Astrocyte (in vitro differentiated cells and primary cell): ENCODE results near the gene LMO7. TPM values are rescaled to one million over a fixed set of nuclear protein-coding genes. Genes with fewer than 3 reads are reported as not detected.
A peak's percentile ranks its signal among the peaks of the same experiment; 100 is the strongest.

ENCODE experiments used
- DNase-seq: peaks from one replicate; pipeline ENCODE4 v3.0.0-alpha.2; 2010; ENCODE audit warnings: low read depth
- FAIRE-seq: peaks from 2 replicates; lab custom pipeline; 2011; peaks lifted over from hg19 to GRCh38; lab: Jason Lieb, UNC
- H2AFZ ChIP-seq: 2 replicates; pipeline ENCODE4 v1.6.0; 2012; ENCODE audit warnings: low read depth, low read length, inconsistent platforms
- H3K27ac ChIP-seq: 2 replicates; pipeline ENCODE4 v1.5.1; 2011; ENCODE audit warnings: low read depth, low read length, inconsistent platforms
- H3K27me3 ChIP-seq: 2 replicates; pipeline ENCODE4 v1.6.0; 2011; ENCODE audit warnings: low read length, inconsistent platforms; ENCODE audit not compliant: insufficient read depth
- H3K36me3 ChIP-seq: 2 replicates; pipeline ENCODE4 v1.5.1; 2011; ENCODE audit warnings: low read length, inconsistent platforms; ENCODE audit not compliant: insufficient read depth
- H3K4me1 ChIP-seq: 2 replicates; pipeline ENCODE4 v1.5.1; 2011; ENCODE audit warnings: low read length, inconsistent platforms; ENCODE audit not compliant: insufficient read depth
- H3K4me2 ChIP-seq: 2 replicates; pipeline ENCODE4 v1.6.0; 2012; ENCODE audit warnings: low read length, inconsistent platforms
- H3K4me3 ChIP-seq: 2 replicates; pipeline ENCODE4 v1.5.1; 2011; ENCODE audit warnings: low read depth, mild to moderate bottlenecking, low read length, inconsistent platforms; ENCODE audit not compliant: insufficient read depth
- H3K79me2 ChIP-seq: 2 replicates; pipeline ENCODE4 v1.6.0; 2012; ENCODE audit warnings: mild to moderate bottlenecking, low read length, inconsistent platforms; ENCODE audit not compliant: insufficient read depth
- H3K9ac ChIP-seq: 2 replicates; pipeline ENCODE4 v1.6.0; 2012; ENCODE audit warnings: mild to moderate bottlenecking, low read length, inconsistent platforms
- H3K9me3 ChIP-seq: 2 replicates; pipeline ENCODE4 v1.5.1; 2012; ENCODE audit warnings: low read depth, mild to moderate bottlenecking, low read length, inconsistent platforms; ENCODE audit not compliant: insufficient read depth
- H4K20me1 ChIP-seq: 2 replicates; pipeline ENCODE4 v1.6.0; 2012; ENCODE audit warnings: low read length, inconsistent platforms; ENCODE audit not compliant: insufficient read depth
- H3K27ac Mint-ChIP-seq: one replicate; pipeline ENCODE4 v1.8.0; 2021; ENCODE audit warnings: mild to moderate bottlenecking, mixed read lengths; ENCODE audit not compliant: unreplicated experiment
- H3K27me3 Mint-ChIP-seq: one replicate; pipeline ENCODE4 v1.8.0; 2021; ENCODE audit warnings: low read depth, mixed read lengths; ENCODE audit not compliant: unreplicated experiment
- H3K36me3 Mint-ChIP-seq: one replicate; pipeline ENCODE4 v1.8.0; 2021; ENCODE audit warnings: low read depth, mixed read lengths; ENCODE audit not compliant: unreplicated experiment
- H3K4me1 Mint-ChIP-seq: one replicate; pipeline ENCODE4 v1.8.0; 2021; ENCODE audit warnings: low read depth, mixed read lengths; ENCODE audit not compliant: unreplicated experiment
- H3K4me3 Mint-ChIP-seq: one replicate; pipeline ENCODE4 v1.8.0; 2021; ENCODE audit warnings: mild to moderate bottlenecking, moderate library complexity, mixed read lengths; ENCODE audit not compliant: unreplicated experiment
- H3K9me3 Mint-ChIP-seq: one replicate; pipeline ENCODE4 v1.8.0; 2021; ENCODE audit warnings: mild to moderate bottlenecking, mixed read lengths; ENCODE audit not compliant: unreplicated experiment
- CTCF ChIP-seq: IDR thresholded peaks from 2 replicates; pipeline ENCODE4 v1.5.1; 2011; ENCODE audit warnings: low read depth, mild to moderate bottlenecking, inconsistent platforms, low read length, moderate library complexity; ENCODE audit not compliant: insufficient read depth
- EZH2 ChIP-seq: IDR thresholded peaks from 2 replicates; pipeline ENCODE4 v1.6.1; 2012; ENCODE audit warnings: mild to moderate bottlenecking, low read length, inconsistent platforms; ENCODE audit not compliant: insufficient read depth
- total RNA-seq: library from RNA; stranded (reverse); gene quantifications from 2 replicates; pipeline ENCODE4 v1.2.1, GENCODE V29; 2021

Gene LMO7
- total RNA-seq, 1 donor from 2014 or later, result 52.2 TPM

- Histone ChIP-seq H3K27me3 (no peaks in the 10 kb centered on the region), H3K79me2 (peaks cover 80% of the 10 kb centered on the region), H4K20me1 (peaks cover 27% of the 10 kb centered on the region), H3K9me3 (no peaks in the 10 kb centered on the region), H3K4me3 (no peak overlapping the region), H3K36me3 (peaks cover 14% of the 10 kb centered on the region), H3K9ac (no peak overlapping the region), H3K4me2 (no peak overlapping the region), H3K4me1 (peaks cover 9% of the 10 kb centered on the region), H3K27ac (peak overlapping the region; percentile 58), H2AFZ (no peak overlapping the region)
- no peaks in the 10 kb centered on the region for H3K27me3 Mint-ChIP-seq
- DNase-seq, result no peak
- H3K4me1 Mint-ChIP-seq, result peaks cover 3% of the 10 kb centered on the region
- peaks cover 15% of the 10 kb centered on the region for H3K36me3 Mint-ChIP-seq
- TF ChIP-seq EZH2 (no peak), CTCF (no peak)
- no peak overlapping the region for H3K4me3 Mint-ChIP-seq
- no peak for FAIRE-seq
- peaks cover 3% of the 10 kb centered on the region for H3K9me3 Mint-ChIP-seq
- H3K27ac Mint-ChIP-seq, result no peak overlapping the region
Observed at GRCh38 chr13:75717525-75717924, 81.4 kb downstream of the LMO7 start.

- Histone ChIP-seq H3K4me3 (no peak overlapping the region), H3K4me1 (peaks cover 4% of the 10 kb centered on the region), H4K20me1 (peaks cover 43% of the 10 kb centered on the region), H3K9me3 (no peaks in the 10 kb centered on the region), H2AFZ (no peak overlapping the region), H3K36me3 (peaks cover 3% of the 10 kb centered on the region), H3K4me2 (no peak overlapping the region), H3K27me3 (no peaks in the 10 kb centered on the region), H3K27ac (no peak overlapping the region), H3K9ac (no peak overlapping the region), H3K79me2 (peaks cover 81% of the 10 kb centered on the region)
- Mint-ChIP-seq H3K4me1 (peaks cover 11% of the 10 kb centered on the region), H3K36me3 (peaks cover 15% of the 10 kb centered on the region), H3K4me3 (no peak overlapping the region), H3K9me3 (peaks cover 3% of the 10 kb centered on the region), H3K27ac (no peak overlapping the region), H3K27me3 (no peaks in the 10 kb centered on the region)
- peak; percentile 9 for FAIRE-seq
- DNase-seq, result no peak
- TF ChIP-seq EZH2 (no peak), CTCF (no peak)
Observed at GRCh38 chr13:75721307-75721706, 85.2 kb downstream of the LMO7 start.

- H3K9ac ChIP-seq, result no peak overlapping the region
- Mint-ChIP-seq H3K4me1 (peaks cover 8% of the 10 kb centered on the region), H3K27me3 (no peaks in the 10 kb centered on the region), H3K27ac (no peak overlapping the region), H3K36me3 (peaks cover 5% of the 10 kb centered on the region), H3K9me3 (peaks cover 3% of the 10 kb centered on the region), H3K4me3 (no peak overlapping the region)
- H3K79me2 ChIP-seq, result peaks cover 75% of the 10 kb centered on the region
- H3K27ac ChIP-seq, result no peak overlapping the region
- H2AFZ ChIP-seq, result no peak overlapping the region
- no peaks in the 10 kb centered on the region for H3K27me3 ChIP-seq
- DNase-seq (no peak), FAIRE-seq (no peak)
- H3K4me1 ChIP-seq, result no peaks in the 10 kb centered on the region
- H3K4me3 ChIP-seq, result no peak overlapping the region
- H3K36me3 ChIP-seq, result peaks cover 4% of the 10 kb centered on the region
- H3K9me3 ChIP-seq, result no peaks in the 10 kb centered on the region
- peaks cover 36% of the 10 kb centered on the region for H4K20me1 ChIP-seq
- TF ChIP-seq EZH2 (no peak), CTCF (no peak)
- no peak overlapping the region for H3K4me2 ChIP-seq
Observed at GRCh38 chr13:75723901-75724300, 87.8 kb downstream of the LMO7 start.
